A673 (cell line): ENCODE measurements around the gene CIC. TPM values are rescaled to one million over a fixed set of nuclear protein-coding genes. Genes with fewer than 3 reads are reported as not detected.

Experiments
- BruUV-seq: library from RNA; stranded (reverse); fragments of 400-500 nt; replicated peaks from 2 replicates; lab custom pipeline; 2021; lab: Mats Ljungman, UMichigan
- CTCF ChIA-PET: fragments of 300-600 bp; sonication (Branson Sonifier 250); formaldehyde crosslinking; loops from one replicate; lab custom pipeline; 2022; ENCODE audit warnings: antibody characterized with exemption; lab: Charles Lee
- POLR2A ChIA-PET: fragments of 300-600 bp; sonication (Branson Sonifier 250); formaldehyde crosslinking; loops from one replicate; lab custom pipeline; 2022; ENCODE audit warnings: antibody characterized with exemption; ENCODE audit not compliant: low non-redundant PET; lab: Charles Lee
- DNase-seq: peaks from one replicate; pipeline ENCODE4 v3.0.0-alpha.2; 2015; ENCODE audit warnings: low spot score
- H3K27ac ChIP-seq: fragments of 200-600 bp; sonication (generic); 2 replicates; pipeline ENCODE4 v1.5.1; 2016; ENCODE audit warnings: mixed run types, low read depth, mild to moderate bottlenecking, mixed read lengths, antibody characterized with exemption, low read length; ENCODE audit not compliant: poor library complexity, severe bottlenecking
- H3K27me3 ChIP-seq: fragments of 200-600 bp; sonication (generic); replicated peaks from 2 replicates; pipeline ENCODE4 v1.6.1; 2017; ENCODE audit warnings: mixed run types, low read depth, mild to moderate bottlenecking, mixed read lengths, antibody characterized with exemption, low read length; ENCODE audit not compliant: insufficient read depth, poor library complexity
- H3K36me3 ChIP-seq: fragments of 200-600 bp; sonication (generic); 2 replicates; pipeline ENCODE4 v1.6.1; 2016; ENCODE audit warnings: mixed run types, mild to moderate bottlenecking, mixed read lengths, antibody characterized with exemption, low read length; ENCODE audit not compliant: insufficient read depth, poor library complexity, severe bottlenecking
- H3K4me1 ChIP-seq: fragments of 200-600 bp; sonication (generic); 2 replicates; pipeline ENCODE4 v1.6.1; 2017; ENCODE audit warnings: mixed run types, mild to moderate bottlenecking, mixed read lengths, antibody characterized with exemption, low read length; ENCODE audit not compliant: insufficient read depth, poor library complexity, severe bottlenecking
- H3K4me3 ChIP-seq: fragments of 200-600 bp; sonication (generic); 2 replicates; pipeline ENCODE4 v1.5.1; 2016; ENCODE audit warnings: low read depth, mixed run types, mild to moderate bottlenecking, mixed read lengths, low read length; ENCODE audit not compliant: poor library complexity, severe bottlenecking
- H3K9me3 ChIP-seq: fragments of 200-600 bp; sonication (generic); 2 replicates; pipeline ENCODE4 v1.6.1; 2016; ENCODE audit warnings: mixed run types, low read depth, mild to moderate bottlenecking, mixed read lengths, antibody characterized with exemption, low read length; ENCODE audit not compliant: poor library complexity, severe bottlenecking
- EZH2 ChIP-seq: fragments of 200-600 bp; sonication (generic); IDR thresholded peaks from 2 replicates; pipeline ENCODE4 v1.6.1; 2017; ENCODE audit warnings: borderline replicate concordance, low read depth, mild to moderate bottlenecking, mixed read lengths, antibody characterized with exemption, low read length; ENCODE audit not compliant: poor library complexity, severe bottlenecking
- intact Hi-C: fragments of 100-400 bp; cut with micrococcal nuclease; formaldehyde crosslinking; loops from one replicate; pipeline ENCODE4 v1.10.0; 2022; ENCODE audit not compliant: unreplicated experiment
- total RNA-seq: library from RNA; stranded (reverse); gene quantifications from 2 replicates; pipeline ENCODE4 v1.2.3, GENCODE V29; 2021
- TF ChIP-seq, protein P1 (sequence below): fragments of 300-800, 200-600 bp; sonication (generic); conservative IDR thresholded peaks from 2 replicates; pipeline ENCODE4 v1.5.1; 2017; ENCODE audit warnings: low read depth, mild to moderate bottlenecking, antibody characterized with exemption, low read length, moderate library complexity, mixed read lengths

CIC gene
- total RNA-seq, 1 experiment from 2014 or later = 80.3 TPM

DNA sequence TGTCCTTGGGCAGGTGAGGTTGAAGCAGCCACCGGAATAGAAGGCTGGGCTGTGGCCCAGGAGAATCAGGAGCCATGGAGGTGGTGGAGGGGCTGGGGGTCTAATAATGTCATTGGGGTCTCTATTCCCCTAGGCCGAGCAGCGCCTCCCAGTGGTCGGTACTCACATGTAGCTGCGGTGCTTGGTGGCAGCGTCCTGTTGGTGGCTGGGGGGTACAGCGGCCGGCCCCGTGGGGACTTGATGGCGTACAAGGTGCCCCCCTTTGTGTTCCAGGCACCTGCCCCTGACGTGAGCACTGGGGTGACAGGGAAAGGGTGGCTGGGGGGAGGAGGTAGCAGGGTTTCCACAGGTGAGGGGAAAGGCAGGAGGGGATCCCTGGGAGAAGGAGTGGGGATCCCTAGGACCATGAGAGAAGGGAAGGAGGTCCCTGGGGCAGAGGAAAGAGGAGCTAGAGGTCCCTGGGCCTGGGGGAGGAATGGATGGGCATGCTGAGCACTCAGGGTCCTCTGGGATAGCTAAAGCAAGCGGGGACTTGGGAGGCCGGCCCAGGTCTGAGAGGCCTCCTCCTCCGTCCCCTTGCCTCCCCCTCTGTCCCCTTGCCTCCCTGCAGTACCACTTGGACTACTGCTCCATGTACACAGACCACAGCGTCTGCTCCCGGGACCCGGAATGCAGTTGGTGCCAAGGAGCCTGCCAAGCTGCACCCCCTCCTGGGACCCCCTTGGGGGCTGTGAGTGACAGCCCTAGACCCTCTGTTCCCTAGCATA, 74.5 kb downstream of the CIC start:
- POLR2A ChIA-PET = no interaction called here
- intact Hi-C loops = no loop called here
- no peak for DNase-seq
- Histone ChIP-seq H3K4me3 (no peak overlapping the region), H3K27ac (no peak overlapping the region), H3K36me3 (peaks cover 5% of the 10 kb centered on the region), H3K27me3 (no peaks in the 10 kb centered on the region), H3K9me3 (no peaks in the 10 kb centered on the region), H3K4me1 (no peaks in the 10 kb centered on the region)
- CTCF ChIA-PET = interaction anchor here (0.6 kb wide), 2 partner anchors 48 to 994 kb away, joined by 3 to 5 read pairs; no protein-coding TSS in a partner anchor
- no peak for TF ChIP-seq EZH2
- TF ChIP-seq, protein P1, sequence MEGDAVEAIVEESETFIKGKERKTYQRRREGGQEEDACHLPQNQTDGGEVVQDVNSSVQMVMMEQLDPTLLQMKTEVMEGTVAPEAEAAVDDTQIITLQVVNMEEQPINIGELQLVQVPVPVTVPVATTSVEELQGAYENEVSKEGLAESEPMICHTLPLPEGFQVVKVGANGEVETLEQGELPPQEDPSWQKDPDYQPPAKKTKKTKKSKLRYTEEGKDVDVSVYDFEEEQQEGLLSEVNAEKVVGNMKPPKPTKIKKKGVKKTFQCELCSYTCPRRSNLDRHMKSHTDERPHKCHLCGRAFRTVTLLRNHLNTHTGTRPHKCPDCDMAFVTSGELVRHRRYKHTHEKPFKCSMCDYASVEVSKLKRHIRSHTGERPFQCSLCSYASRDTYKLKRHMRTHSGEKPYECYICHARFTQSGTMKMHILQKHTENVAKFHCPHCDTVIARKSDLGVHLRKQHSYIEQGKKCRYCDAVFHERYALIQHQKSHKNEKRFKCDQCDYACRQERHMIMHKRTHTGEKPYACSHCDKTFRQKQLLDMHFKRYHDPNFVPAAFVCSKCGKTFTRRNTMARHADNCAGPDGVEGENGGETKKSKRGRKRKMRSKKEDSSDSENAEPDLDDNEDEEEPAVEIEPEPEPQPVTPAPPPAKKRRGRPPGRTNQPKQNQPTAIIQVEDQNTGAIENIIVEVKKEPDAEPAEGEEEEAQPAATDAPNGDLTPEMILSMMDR = peak; percentile 52
- no TSS peak for BruUV-seq

GRCh38 chr19:42344336-42344893, 75.4 kb downstream of the CIC start:
- H3K9me3 ChIP-seq = no peaks in the 10 kb centered on the region
- ChIA-PET CTCF (no interaction called here), POLR2A (no interaction called here)
- no peaks in the 10 kb centered on the region for H3K27me3 ChIP-seq
- no peak overlapping the region for H3K4me3 ChIP-seq
- BruUV-seq = no TSS peak
- no peak for TF ChIP-seq EZH2
- TF ChIP-seq, protein P1 = no peak
- DNase-seq = no peak
- intact Hi-C loops = no loop called here
- no peaks in the 10 kb centered on the region for H3K4me1 ChIP-seq
- H3K27ac ChIP-seq = no peak overlapping the region
- H3K36me3 ChIP-seq = peaks cover 5% of the 10 kb centered on the region

Other genes with a start within 250 kb of the CIC start
- 21.2 and 24.0 TPM in 2 replicates for gene GRIK5, start 199.0 kb upstream of the CIC start, total RNA-seq
- gene ZNF574, start 193.1 kb upstream of the CIC start, total RNA-seq = 24.3 and 27.5 TPM in 2 replicates
- 2.2 and 2.5 TPM in 2 replicates for gene POU2F2, start 136.8 kb upstream of the CIC start, total RNA-seq
- gene DEDD2, start 51.6 kb upstream of the CIC start, total RNA-seq = 32.1 and 35.2 TPM in 2 replicates
- gene ZNF526, start 48.9 kb upstream of the CIC start, total RNA-seq = 17.4 and 21.3 TPM in 2 replicates
- gene GSK3A, start 26.6 kb upstream of the CIC start, total RNA-seq = 67.8 and 70.1 TPM in 2 replicates
- gene ERF, start 14.1 kb upstream of the CIC start, total RNA-seq = 149 and 164 TPM in 2 replicates
- 2.5 and 3.6 TPM in 2 replicates for gene PRR19, start 32.9 kb downstream of the CIC start, total RNA-seq
- gene PAFAH1B3, start 33.4 kb downstream of the CIC start, total RNA-seq = 151 and 166 TPM in 2 replicates
- 4.9 and 5.7 TPM in 2 replicates for gene TMEM145, start 44.1 kb downstream of the CIC start, total RNA-seq
- gene MEGF8, start 56.4 kb downstream of the CIC start, total RNA-seq = 28.5 and 33.6 TPM in 2 replicates
- gene CNFN, start 121.0 kb downstream of the CIC start, total RNA-seq = not detected in 2 replicates
- gene LIPE, start 158.1 kb downstream of the CIC start, total RNA-seq = 6.8 and 7.6 TPM in 2 replicates
- not detected in 2 replicates for gene CXCL17, start 173.7 kb downstream of the CIC start, total RNA-seq